NCI-H2029 (cell line): ENCODE results near the gene YIF1B.
"Not testable (repeated sequence)": the region's sequence is repeated elsewhere in the genome, so short reads cannot be mapped to it uniquely, and the experiment has no call there.

ENCODE experiments used
- DNase-seq: peaks from one replicate; lab custom pipeline; 2025; lab: John Stamatoyannopoulos, UW

Gene YIF1B, protein sequence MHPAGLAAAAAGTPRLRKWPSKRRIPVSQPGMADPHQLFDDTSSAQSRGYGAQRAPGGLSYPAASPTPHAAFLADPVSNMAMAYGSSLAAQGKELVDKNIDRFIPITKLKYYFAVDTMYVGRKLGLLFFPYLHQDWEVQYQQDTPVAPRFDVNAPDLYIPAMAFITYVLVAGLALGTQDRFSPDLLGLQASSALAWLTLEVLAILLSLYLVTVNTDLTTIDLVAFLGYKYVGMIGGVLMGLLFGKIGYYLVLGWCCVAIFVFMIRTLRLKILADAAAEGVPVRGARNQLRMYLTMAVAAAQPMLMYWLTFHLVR

GRCh38 chr19:38315657-38316476 lies at the start of gene YIF1B:
YIF1B (minus strand) TSS chr19:38315947; CDS start chr19:38315917, 30 bp downstream.
- peak; percentile 96 for DNase-seq

GRCh38 chr19:38362946-38363688 lies 47.4 kb upstream of the YIF1B start:
- DNase-seq = not testable (repeated sequence)

DNA sequence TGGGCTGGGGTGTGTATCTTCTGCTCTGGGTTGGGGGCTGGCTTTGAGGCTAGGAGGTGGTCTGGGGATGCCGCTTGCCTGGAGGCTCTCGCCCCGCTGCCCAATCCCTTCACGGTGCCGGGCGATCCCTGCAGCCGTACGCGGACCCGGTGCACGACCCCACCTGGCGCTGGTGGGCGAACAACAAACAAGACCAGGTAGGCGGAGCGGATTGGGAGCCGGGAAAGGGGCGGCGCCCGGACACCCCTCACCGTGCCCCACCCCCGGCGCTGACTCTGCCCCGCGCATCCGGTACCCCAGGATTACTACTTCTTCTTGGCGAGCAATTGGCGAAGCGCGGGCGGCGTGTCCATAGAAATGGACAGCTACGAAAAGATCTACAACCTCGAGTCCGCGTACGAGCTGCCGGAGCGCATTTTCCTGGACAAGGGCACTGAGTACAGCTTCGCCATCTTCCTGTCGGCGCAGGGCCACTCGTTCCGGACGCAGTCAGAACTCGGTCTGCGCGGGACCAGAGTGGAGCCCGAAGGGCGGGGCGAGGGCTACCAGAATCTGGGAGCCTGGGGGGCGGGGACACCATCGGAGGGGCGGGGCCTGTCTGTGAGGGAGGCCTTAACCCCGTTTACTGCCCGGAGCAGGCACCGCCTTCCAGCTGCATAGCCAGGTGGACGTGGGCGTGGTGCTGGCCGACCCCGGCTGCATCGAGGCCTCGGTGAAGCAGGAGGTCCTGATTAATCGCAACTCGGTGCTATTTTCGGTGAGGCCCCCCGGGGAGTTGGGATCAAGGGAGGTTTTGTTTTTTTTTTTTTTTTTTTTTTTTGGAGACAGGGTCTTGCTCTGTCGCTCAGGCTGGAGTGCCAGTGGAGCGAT lies 46.6 kb upstream of the YIF1B start:
- DNase-seq = peak; percentile 17

DNA sequence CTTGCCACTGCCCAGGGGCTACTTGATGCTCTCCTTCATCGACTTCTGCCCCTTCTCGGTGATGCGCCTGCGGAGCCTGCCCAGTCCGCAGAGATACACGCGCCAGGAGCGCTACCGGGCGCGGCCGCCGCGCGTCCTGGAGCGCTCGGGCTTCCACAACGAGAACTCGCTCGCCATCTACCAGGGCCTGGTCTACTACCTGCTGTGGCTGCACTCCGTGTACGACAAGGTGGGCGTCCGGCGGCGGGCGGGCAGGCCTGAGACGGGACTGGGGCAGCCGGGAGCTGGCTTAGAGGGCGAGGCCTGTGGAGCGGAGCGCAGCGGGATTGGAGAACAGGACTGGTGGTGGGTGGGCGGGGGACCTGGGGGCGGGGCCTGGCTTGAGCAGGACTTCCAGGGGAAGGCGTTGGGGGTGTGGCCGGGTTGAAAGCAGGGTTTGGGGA lies 45.9 kb upstream of the YIF1B start:
- DNase-seq = peak; percentile 32

GRCh38 chr19:38360839-38361631 lies 45.3 kb upstream of the YIF1B start:
- DNase-seq = no peak

GRCh38 chr19:38360351-38360750 lies 44.6 kb upstream of the YIF1B start:
- DNase-seq = no peak

DNA sequence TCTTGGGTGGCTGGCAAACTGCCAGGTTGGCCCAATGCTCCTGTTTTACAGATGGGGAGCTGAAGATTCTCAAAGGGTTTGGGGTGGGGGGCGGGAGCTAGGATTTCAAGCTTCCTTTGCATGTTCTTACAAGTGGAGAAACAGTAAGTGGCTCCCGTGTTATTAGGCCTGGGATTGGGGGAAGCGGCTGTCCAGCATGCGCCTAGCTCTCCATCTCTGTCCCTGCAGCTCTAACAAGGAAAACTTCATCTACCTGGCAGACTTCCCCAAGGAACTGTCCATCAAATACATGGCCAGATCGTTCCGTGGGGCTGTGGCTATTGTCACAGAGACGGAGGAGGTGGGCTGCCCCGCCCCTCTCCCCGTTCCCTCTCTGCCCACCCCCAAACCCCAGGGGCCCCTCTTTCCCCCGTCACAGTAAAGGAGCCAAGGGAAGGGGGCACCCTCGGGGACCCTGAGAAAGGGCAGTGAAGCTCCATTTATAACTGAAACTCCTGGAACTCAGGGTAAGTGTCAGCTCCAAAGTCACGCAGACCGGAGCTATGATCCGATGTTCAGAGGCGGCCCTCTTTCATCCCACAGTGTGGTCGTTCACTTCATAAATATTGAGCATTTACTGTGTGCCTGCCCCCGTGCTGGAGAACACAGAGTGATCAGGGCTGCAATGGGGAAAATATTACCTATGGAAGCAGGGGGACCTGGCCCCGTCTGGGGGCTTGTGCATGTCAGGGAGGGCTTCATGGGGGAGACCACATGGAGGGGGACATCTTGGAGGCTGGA lies 43.7 kb upstream of the YIF1B start:
- no peak for DNase-seq

- no peak for DNase-seq
Observed at GRCh38 chr19:38358071-38358470, 42.3 kb upstream of the YIF1B start.

GRCh38 chr19:38355728-38356725 lies 40.3 kb upstream of the YIF1B start:
- no peak for DNase-seq

GRCh38 chr19:38352611-38353010 lies 36.9 kb upstream of the YIF1B start:
- DNase-seq = no peak

DNA sequence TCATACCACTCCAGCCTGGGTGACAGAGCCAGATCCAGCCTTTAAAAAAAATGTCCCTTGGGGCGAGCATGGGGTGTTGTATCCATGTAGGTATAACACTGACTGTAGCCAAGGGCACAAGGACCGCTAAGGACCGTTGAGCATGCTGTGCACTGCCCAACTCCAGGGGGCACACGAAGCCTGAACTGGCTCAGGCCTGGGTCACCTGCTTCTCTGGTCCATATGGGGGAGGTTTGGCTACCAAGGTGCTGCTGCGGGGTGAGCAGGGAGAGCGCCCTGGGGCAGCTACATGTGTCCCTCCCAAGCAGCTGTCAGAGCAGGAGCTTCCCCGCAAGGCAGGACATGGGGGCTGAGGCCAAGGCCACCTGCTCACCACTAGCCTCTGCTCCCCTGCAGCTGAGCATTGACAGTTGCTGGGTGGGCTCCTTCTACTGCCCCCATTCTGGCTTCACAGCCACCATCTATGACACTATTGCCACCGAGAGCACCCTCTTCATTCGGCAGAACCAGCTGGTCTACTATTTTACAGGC lies 36.2 kb upstream of the YIF1B start:
- DNase-seq = no peak

GRCh38 chr19:38350883-38351282 lies 35.1 kb upstream of the YIF1B start:
- no peak for DNase-seq

GRCh38 chr19:38346837-38347236 lies 31.1 kb upstream of the YIF1B start:
- DNase-seq = no peak

- DNase-seq = no peak
Observed at GRCh38 chr19:38340927-38341326, 25.2 kb upstream of the YIF1B start.

DNA sequence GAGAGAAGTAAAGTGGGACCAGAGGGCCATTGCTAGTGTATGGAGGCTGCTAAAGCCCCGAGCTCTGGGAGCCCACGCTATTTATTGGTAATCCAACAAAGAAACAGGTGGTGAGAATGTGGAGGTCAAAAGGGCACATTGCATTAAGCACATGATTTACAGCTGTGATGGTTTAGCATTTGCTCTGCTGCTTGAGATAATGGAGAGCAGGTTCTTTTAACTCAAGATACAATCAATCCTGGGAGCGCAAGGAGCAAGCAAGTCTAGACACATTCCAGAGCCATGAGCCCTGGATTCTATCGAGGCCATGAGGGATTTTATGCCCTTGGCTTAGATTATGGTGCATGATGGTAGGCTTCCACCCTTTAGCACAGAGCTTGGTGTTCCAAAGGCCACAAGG lies 23.3 kb upstream of the YIF1B start:
- DNase-seq = not testable (repeated sequence)

GRCh38 chr19:38337360-38337653 lies 21.6 kb upstream of the YIF1B start:
- no peak for DNase-seq

- peak; percentile 95 for DNase-seq
Observed at GRCh38 chr19:38336638-38337359, 21.1 kb upstream of the YIF1B start.
